Measurements from ENCODE around the gene CHCHD3. TPM values are rescaled to one million over a fixed set of nuclear protein-coding genes. Genes with fewer than 3 reads are reported as not detected.

Gene CHCHD3
- total and polyA plus RNA-seq, 2 of the 4 experiments (the other 2 are of a cell fraction): 56.9 to 141 TPM

DNA sequence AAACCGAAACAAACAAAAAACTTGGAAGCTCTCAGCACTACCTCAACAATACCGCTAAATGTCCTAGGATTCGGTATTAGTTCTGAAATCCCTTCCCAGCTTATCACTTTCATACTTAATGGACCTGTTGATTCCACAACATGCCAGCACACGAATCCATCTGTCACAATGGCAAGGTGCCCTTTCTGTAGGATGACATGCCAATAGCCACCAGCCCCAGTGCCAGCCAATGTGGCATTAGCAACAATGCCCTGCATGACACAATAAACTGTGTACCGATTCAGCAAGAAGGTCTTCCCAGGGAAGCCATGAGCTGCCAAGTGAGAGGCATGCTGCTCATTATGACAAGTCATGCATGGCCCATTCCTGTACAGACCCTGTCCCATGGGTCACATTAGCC, 35.6 kb upstream of the CHCHD3 start:
- Histone ChIP-seq H3K79me1 (ENCODE audit: low read depth in 1 of 2, low read length in 2 of 2) (no peaks in the 10 kb centered on the region), H2AK5ac (ENCODE audit: low read depth, low read length) (no peak overlapping the region), H2AFZ (replicated peaks; ENCODE audit: low read length, poor library complexity) (no peak overlapping the region), H3K4ac (ENCODE audit: low read depth, low read length) (no peak overlapping the region), H2BK120ac (ENCODE audit: low read depth, low read length) (no peak overlapping the region), H4K8ac (ENCODE audit: low read depth in 2 of 2, low read length in 2 of 2) (no peak overlapping the region), H4K5ac (ENCODE audit: low read depth, low read length) (no peak overlapping the region), H3K27ac (ENCODE audit: insufficient read depth, low read length) (no peak overlapping the region), H2BK5ac (ENCODE audit: low read depth, low read length, poor library complexity, severe bottlenecking) (no peak overlapping the region), H2BK15ac (ENCODE audit: low read depth, low read length) (no peak overlapping the region), H3K4me2 (ENCODE audit: low read depth, low read length) (no peak overlapping the region), H3K9ac (ENCODE audit: low read depth, low read length) (no peak overlapping the region), H4K91ac (ENCODE audit: insufficient read depth, low read depth, low read length) (no peak overlapping the region), H3K27me3 (ENCODE audit: control insufficient read depth, insufficient read depth, low read length) (peaks cover 12% of the 10 kb centered on the region), H3K36me3 (ENCODE audit: control insufficient read depth, insufficient read depth, low read length) (no peaks in the 10 kb centered on the region), H3K4me1 (ENCODE audit: control insufficient read depth, insufficient read depth, low read length) (no peaks in the 10 kb centered on the region), H2AK9ac (replicated peaks; ENCODE audit: low read depth, low read length, poor library complexity) (no peak overlapping the region), H3K14ac (replicated peaks; ENCODE audit: low read depth, low read length) (no peak overlapping the region), H3K9me1 (ENCODE audit: insufficient read depth, low read length) (no peaks in the 10 kb centered on the region), H3K56ac (ENCODE audit: extremely low read depth, insufficient read depth, low read length) (no peak overlapping the region), H3K9me3 (ENCODE audit: control insufficient read depth, insufficient read depth, low read length) (no peaks in the 10 kb centered on the region), H4K20me1 (ENCODE audit: insufficient read depth, low read length) (no peaks in the 10 kb centered on the region), H3K18ac (ENCODE audit: low read depth, low read length) (no peak overlapping the region), H2BK20ac (ENCODE audit: low read depth, low read length) (no peak overlapping the region), H3K4me3 (ENCODE audit: insufficient read depth, low read depth, low read length) (no peak overlapping the region), H3K23ac (ENCODE audit: low read depth, low read length) (no peak overlapping the region)
- ChIA-PET POLR2A (ENCODE audit: unreplicated experiment) (no interaction called here), CTCF (no interaction called here)
- no TSS peak for BruUV-seq (replicated peaks)
- in situ Hi-C loops (cut with MboI; ENCODE audit: low sequenced_read_pairs) (no loop called here), dilution Hi-C loops (cut with HindIII; ENCODE audit: low sequenced_read_pairs, unreplicated experiment) (no loop called here), intact Hi-C loops (cut with micrococcal nuclease) (no loop called here)
- no peak for TF ChIP-seq RFX5 (IDR thresholded peaks at IDR 0.05; ENCODE audit: low read depth, low read length)
- TF ChIP-seq NFE2L2 (IDR thresholded peaks at IDR 0.05; ENCODE audit: low read depth, low read length): no peak
- no peak for TF ChIP-seq MXI1 (IDR thresholded peaks at IDR 0.05; ENCODE audit: borderline replicate concordance, low read depth, low read length)
- TF ChIP-seq RCOR1 (IDR thresholded peaks at IDR 0.05; ENCODE audit: insufficient replicate concordance, low read length): no peak
- no peak for TF ChIP-seq MAFK (IDR thresholded peaks at IDR 0.05; ENCODE audit: low read depth, low read length)
- TF ChIP-seq USF2 (IDR thresholded peaks at IDR 0.05; ENCODE audit: low read depth, low read length): no peak
- no peak for TF ChIP-seq ELK1 (IDR thresholded peaks at IDR 0.05; ENCODE audit: borderline replicate concordance, low read depth, low read length)
- TF ChIP-seq CEBPB (IDR thresholded peaks at IDR 0.05; ENCODE audit: low read depth, low read length): no peak
- no peak for TF ChIP-seq POLR2A (IDR thresholded peaks at IDR 0.05; ENCODE audit: low read depth, low read length)
- TF ChIP-seq BHLHE40 (IDR thresholded peaks at IDR 0.05; ENCODE audit: low read depth, low read length): no peak
- no peak for TF ChIP-seq SMC3 (IDR thresholded peaks at IDR 0.05; ENCODE audit: low read depth, low read length)
- no peak for TF ChIP-seq MAZ (IDR thresholded peaks at IDR 0.05; ENCODE audit: borderline replicate concordance, low read depth, low read length)
- DNase-seq (no peak), ATAC-seq (ENCODE audit: low read depth) (no peak)
- 80% methylated on average over 4 of the region's 5 CpGs; no CpG with 5 or more reads in 1 of the 2 experiments for WGBS, 2 experiments (ENCODE audit: extremely low coverage in 2 of 2, insufficient read length in 1 of 2)
